GM18951 (cell line): ENCODE measurements around the gene GRID1.

Experiments used
- POLR2A ChIP-seq: IDR thresholded peaks from 4 replicates; pipeline ENCODE4 v1.6.1; 2011; ENCODE audit warnings: mild to moderate bottlenecking; ENCODE audit not compliant: insufficient read length, insufficient read depth; ENCODE audit errors: extremely low read depth
- in situ Hi-C: fragments of 300-500 bp; cut with MboI; formaldehyde crosslinking; loops from one replicate; pipeline ENCODE4 v1.12.0; 2022; ENCODE audit warnings: low sequenced_read_pairs, mixed read lengths, inconsistent platforms; ENCODE audit not compliant: unreplicated experiment

GRID1 gene

GRCh38 chr10:85810674-85811073, 555.9 kb downstream of the GRID1 start:
- in situ Hi-C loops, result no loop called here
- TF ChIP-seq POLR2A, result no peak

- in situ Hi-C loops, result no loop called here
- no peak for TF ChIP-seq POLR2A
These were observed 571.1 kb downstream of the GRID1 start for GRCh38 chr10:85795460-85795859.

- in situ Hi-C loops, result no loop called here
- no peak for TF ChIP-seq POLR2A
These were observed 572.0 kb downstream of the GRID1 start for GRCh38 chr10:85794553-85794952.

GRCh38 chr10:85792533-85792858, 574.1 kb downstream of the GRID1 start:
- in situ Hi-C loops, result no loop called here
- TF ChIP-seq POLR2A, result no peak

GRCh38 chr10:85791818-85792532, 574.6 kb downstream of the GRID1 start:
- in situ Hi-C loops, result no loop called here
- no peak for TF ChIP-seq POLR2A

- no peak for TF ChIP-seq POLR2A
- in situ Hi-C loops, result no loop called here
These were observed 576.4 kb downstream of the GRID1 start for GRCh38 chr10:85789982-85790789.

- no peak for TF ChIP-seq POLR2A
These were observed 577.5 kb downstream of the GRID1 start for GRCh38 chr10:85789125-85789524.

GRCh38 chr10:85788570-85788969, 578.0 kb downstream of the GRID1 start:
- no peak for TF ChIP-seq POLR2A
- in situ Hi-C loops, result no loop called here

More at GRCh38 chr10:85789125-85789524, 577.5 kb downstream of the GRID1 start:
- in situ Hi-C loops, result no loop called here

GRCh38 chr10:85787881-85788280, 578.7 kb downstream of the GRID1 start:
- in situ Hi-C loops, result no loop called here

GRCh38 chr10:85787393-85787792, 579.2 kb downstream of the GRID1 start:
- no peak for TF ChIP-seq POLR2A
- in situ Hi-C loops, result no loop called here

More at GRCh38 chr10:85787881-85788280, 578.7 kb downstream of the GRID1 start:
- no peak for TF ChIP-seq POLR2A

GRCh38 chr10:85786401-85786899, 580.1 kb downstream of the GRID1 start:
- in situ Hi-C loops, result no loop called here
- TF ChIP-seq POLR2A, result no peak

GRCh38 chr10:85784792-85785191, 581.8 kb downstream of the GRID1 start:
- in situ Hi-C loops, result no loop called here
- TF ChIP-seq POLR2A, result no peak

GRCh38 chr10:85781404-85781803, 585.2 kb downstream of the GRID1 start:
- in situ Hi-C loops, result no loop called here
- no peak for TF ChIP-seq POLR2A

GRCh38 chr10:85778074-85778473, 588.5 kb downstream of the GRID1 start:
- no peak for TF ChIP-seq POLR2A
- in situ Hi-C loops, result no loop called here

- TF ChIP-seq POLR2A, result no peak
- in situ Hi-C loops, result no loop called here
These were observed 598.7 kb downstream of the GRID1 start for GRCh38 chr10:85767891-85768290.
